Measurements from ENCODE around the gene MITF.

MITF gene

DNA sequence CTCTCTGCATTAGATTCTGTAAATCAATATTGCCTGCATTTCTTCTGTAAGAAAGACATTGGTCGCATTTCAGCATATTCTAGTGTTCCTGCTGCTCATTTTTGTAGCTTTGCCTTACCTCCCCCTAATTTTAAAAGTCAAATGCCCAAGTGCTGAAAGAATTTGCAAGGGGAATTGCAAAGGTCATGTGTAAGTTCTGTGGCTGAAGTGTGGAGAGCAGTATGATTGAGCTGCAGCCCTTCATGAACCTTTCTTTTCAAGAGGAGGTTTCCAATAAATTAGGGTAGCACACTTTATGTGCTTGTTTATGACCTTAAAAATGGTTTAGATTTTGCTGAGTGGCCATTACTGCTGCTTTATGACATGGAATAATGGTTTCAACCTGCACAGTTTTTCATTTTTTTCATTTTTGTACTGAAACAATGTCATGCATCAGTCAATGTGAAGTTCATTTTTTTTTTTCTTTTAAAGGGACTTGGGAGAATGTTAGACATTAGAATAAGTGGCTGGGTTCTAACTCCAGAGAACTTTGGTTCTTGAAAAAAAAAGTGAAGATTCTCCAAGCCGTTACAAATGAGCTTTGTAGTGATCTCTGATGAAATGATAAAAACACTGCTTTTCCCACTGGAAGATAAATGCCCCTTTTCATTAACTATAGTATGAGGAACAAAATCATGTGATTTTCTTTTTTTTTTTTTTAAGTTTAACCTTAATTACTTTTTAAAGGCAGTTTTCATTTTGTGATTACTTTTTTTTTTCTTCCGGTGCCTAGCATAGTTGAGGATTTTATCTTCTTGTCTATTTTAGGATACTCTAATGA, 99.6 kb downstream of the MITF start:
- no peak overlapping the region for H3K27ac Mint-ChIP-seq
- H3K4me1 Mint-ChIP-seq (ENCODE audit: low read depth) = no peaks in the 10 kb centered on the region
- H3K27me3 Mint-ChIP-seq (ENCODE audit: low read depth) = no peaks in the 10 kb centered on the region
- peaks cover 15% of the 10 kb centered on the region for H3K9me3 Mint-ChIP-seq
- no peak overlapping the region for H3K4me3 Mint-ChIP-seq
- H3K36me3 Mint-ChIP-seq (ENCODE audit: low read depth) = no peaks in the 10 kb centered on the region

DNA sequence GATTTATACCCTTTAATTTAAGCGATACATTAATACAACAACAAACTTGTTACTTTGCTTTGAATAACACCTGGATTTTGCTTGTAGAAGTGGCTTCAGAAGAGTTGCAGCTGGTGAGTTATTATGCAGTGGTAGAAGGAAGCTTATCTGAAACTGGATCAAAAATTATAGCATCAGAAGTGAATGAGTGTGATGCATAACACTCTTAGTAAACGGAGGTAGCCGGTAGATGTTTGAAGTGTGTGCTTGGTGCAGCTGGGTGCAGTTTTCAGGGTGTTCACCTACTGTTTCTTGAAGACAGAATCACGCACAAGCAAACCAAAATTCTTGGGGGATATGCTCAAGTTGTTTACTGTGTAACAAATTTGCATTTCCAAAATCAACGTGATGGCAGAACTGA, 103.1 kb downstream of the MITF start:
- no peak overlapping the region for H3K27ac Mint-ChIP-seq
- H3K4me1 Mint-ChIP-seq (ENCODE audit: low read depth) = no peaks in the 10 kb centered on the region
- H3K36me3 Mint-ChIP-seq (ENCODE audit: low read depth) = no peaks in the 10 kb centered on the region
- no peaks in the 10 kb centered on the region for H3K27me3 Mint-ChIP-seq (ENCODE audit: low read depth)
- H3K4me3 Mint-ChIP-seq = no peak overlapping the region
- H3K9me3 Mint-ChIP-seq = no peaks in the 10 kb centered on the region

DNA sequence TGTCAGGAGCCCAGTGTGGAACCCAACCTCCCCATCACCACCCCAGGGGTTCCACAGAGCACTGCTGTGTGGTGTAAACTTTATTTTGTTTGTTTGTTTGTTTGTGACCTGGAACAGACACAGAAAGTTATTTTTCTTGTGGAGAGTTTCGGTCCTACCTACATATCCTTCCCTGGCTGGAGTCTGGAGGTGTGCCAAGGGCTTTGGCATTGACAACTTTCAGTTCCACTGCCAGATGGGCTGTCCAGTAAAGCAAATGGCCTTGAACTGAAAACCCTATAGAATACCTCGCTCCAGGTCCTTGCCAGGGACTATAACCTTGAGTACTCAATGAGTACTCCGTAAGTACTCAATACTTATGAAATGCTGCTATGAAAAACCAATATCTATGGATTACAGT, 103.5 kb downstream of the MITF start:
- Mint-ChIP-seq H3K36me3 (ENCODE audit: low read depth) (no peaks in the 10 kb centered on the region), H3K9me3 (no peaks in the 10 kb centered on the region), H3K4me3 (no peak overlapping the region), H3K27me3 (ENCODE audit: low read depth) (no peaks in the 10 kb centered on the region), H3K4me1 (ENCODE audit: low read depth) (no peaks in the 10 kb centered on the region), H3K27ac (no peak overlapping the region)

DNA sequence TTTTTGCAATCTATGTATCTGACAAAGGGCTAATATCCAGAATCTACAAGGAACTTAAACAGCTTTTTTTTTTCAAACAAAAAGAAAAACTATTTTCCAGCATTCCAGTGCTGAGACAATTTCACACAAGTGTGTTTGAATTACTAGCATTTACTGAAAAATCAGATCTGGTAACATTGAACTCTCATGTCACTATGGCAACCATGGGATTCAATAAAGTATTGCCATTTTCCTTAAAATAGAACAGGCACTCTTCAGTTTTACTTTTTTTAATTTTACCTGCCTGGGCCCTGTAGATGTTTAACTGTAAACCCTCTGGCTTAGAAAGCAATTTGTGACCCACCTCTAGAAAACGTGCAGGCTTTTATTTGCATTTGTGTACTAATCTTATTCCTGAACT, 105.4 kb downstream of the MITF start:
- no peaks in the 10 kb centered on the region for H3K27me3 Mint-ChIP-seq (ENCODE audit: low read depth)
- no peaks in the 10 kb centered on the region for H3K36me3 Mint-ChIP-seq (ENCODE audit: low read depth)
- no peak overlapping the region for H3K27ac Mint-ChIP-seq
- no peaks in the 10 kb centered on the region for H3K9me3 Mint-ChIP-seq
- no peaks in the 10 kb centered on the region for H3K4me1 Mint-ChIP-seq (ENCODE audit: low read depth)
- H3K4me3 Mint-ChIP-seq = no peak overlapping the region

DNA sequence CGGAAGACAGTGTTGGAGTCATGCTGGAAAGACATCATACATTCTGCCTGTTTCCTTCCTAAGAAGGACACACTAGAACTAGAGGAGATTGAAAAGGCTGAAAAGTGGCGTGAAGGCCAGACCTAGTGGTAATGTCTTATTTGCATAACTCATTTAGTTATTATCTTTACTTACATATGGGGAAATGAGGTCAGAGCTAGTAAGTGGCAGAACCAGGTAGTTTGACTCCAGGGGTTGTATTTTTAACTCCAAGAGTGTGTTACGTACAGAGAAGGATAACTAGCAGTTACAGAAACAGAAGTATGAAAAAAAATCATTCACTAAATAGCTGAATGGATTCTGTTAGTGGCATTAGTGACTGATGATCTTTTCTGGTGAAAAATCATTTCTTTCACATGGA, 108.0 kb downstream of the MITF start:
- Mint-ChIP-seq H3K4me3 (no peak overlapping the region), H3K36me3 (ENCODE audit: low read depth) (no peaks in the 10 kb centered on the region), H3K4me1 (ENCODE audit: low read depth) (no peaks in the 10 kb centered on the region), H3K27me3 (ENCODE audit: low read depth) (no peaks in the 10 kb centered on the region), H3K27ac (no peak overlapping the region), H3K9me3 (no peaks in the 10 kb centered on the region)

DNA sequence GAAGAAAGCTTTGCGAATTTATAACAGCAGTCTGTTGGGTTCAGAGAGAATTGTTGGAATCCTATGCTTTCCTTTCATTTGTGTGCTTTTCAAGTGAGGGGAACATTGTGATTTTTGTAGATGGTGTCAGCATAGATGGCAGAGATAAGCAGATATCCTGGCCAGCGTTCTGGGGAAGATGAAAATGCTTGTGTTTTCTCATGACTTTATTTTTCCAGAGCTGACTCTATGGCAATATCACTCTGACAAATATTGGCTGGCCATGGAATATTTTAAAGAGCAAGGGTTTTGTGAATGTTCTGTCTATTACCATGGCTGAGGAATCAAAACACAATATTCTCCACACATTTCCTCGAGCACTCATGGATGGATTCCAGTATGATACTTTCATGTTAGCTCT, 108.8 kb downstream of the MITF start:
- Mint-ChIP-seq H3K27ac (no peak overlapping the region), H3K4me1 (ENCODE audit: low read depth) (no peaks in the 10 kb centered on the region), H3K36me3 (ENCODE audit: low read depth) (no peaks in the 10 kb centered on the region), H3K4me3 (no peak overlapping the region), H3K27me3 (ENCODE audit: low read depth) (no peaks in the 10 kb centered on the region), H3K9me3 (no peaks in the 10 kb centered on the region)

DNA sequence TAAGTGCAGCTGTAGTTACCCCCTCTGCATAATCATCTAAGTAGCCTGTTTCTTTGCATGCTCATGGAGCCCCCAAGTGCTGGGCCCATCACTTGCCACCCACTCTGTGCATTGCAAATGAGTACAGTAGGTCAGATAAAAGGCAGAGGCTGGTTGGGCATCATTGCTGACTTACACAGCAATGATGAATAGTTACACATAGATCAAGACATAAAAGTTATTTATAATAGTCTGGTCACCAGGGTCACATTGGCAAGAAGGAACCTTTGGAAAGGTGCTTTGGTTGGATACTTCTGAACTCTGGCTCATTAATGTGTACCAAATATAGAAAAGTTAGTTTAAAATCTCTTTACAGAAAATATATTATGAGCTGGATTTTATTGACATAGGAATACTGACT, 111.6 kb downstream of the MITF start:
- H3K27me3 Mint-ChIP-seq (ENCODE audit: low read depth) = no peaks in the 10 kb centered on the region
- no peaks in the 10 kb centered on the region for H3K4me1 Mint-ChIP-seq (ENCODE audit: low read depth)
- no peaks in the 10 kb centered on the region for H3K36me3 Mint-ChIP-seq (ENCODE audit: low read depth)
- H3K4me3 Mint-ChIP-seq = no peak overlapping the region
- no peak overlapping the region for H3K27ac Mint-ChIP-seq
- no peaks in the 10 kb centered on the region for H3K9me3 Mint-ChIP-seq

DNA sequence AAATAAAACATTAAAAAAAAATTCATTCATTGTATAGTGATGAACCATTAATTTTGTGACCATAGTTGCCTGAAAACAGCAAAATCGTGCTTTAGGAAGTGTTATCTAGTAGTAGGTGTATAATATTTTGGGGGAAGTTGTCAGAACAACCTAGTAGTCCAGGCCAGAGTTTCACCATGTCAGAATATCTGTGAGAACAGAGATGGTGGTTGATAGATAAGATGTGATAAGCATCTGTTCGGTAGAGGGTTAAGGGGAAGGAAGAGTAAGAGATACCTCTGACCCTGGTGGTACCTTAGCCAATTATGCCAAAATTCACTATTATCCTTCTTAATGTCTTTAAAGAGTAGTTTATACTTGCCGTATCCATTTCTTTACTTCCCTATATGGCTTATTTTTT, 113.8 kb downstream of the MITF start:
- Mint-ChIP-seq H3K36me3 (ENCODE audit: low read depth) (no peaks in the 10 kb centered on the region), H3K4me1 (ENCODE audit: low read depth) (no peaks in the 10 kb centered on the region), H3K27me3 (ENCODE audit: low read depth) (no peaks in the 10 kb centered on the region), H3K4me3 (no peak overlapping the region), H3K27ac (no peak overlapping the region), H3K9me3 (no peaks in the 10 kb centered on the region)

DNA sequence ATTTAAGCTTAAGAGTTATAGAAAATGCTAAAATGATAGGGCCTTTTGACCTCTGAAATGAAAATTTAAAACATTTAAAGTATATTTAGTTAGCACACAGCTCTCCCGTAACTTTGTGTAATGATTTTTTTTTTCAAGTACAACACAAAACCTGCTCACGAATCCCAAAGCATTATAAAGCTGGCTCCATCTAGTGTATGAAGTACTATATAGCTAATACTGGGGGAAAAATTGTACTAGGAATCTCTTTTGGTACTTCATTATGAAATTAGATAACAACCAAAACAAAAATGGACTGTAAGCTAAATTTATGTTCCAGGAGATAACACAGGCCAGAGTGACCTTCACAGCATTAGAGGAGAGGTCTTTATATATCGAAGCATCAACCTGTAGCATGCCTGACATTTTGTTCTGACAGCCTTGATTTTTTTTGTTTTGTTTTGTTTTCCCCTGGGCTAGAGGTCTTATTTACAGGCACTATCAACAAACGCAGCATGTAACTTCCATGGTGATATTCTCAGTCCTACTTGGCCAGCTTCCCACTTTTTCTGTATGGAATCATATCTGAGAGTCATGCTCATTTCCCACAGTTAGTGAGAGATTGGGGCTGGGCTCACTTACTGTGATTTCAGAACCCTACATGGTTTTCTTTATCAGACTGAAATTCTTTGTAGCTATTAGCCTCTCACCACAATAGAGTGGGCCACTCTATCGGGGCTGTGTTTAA, 116.3 kb downstream of the MITF start:
- H3K36me3 Mint-ChIP-seq (ENCODE audit: low read depth) = no peaks in the 10 kb centered on the region

DNA sequence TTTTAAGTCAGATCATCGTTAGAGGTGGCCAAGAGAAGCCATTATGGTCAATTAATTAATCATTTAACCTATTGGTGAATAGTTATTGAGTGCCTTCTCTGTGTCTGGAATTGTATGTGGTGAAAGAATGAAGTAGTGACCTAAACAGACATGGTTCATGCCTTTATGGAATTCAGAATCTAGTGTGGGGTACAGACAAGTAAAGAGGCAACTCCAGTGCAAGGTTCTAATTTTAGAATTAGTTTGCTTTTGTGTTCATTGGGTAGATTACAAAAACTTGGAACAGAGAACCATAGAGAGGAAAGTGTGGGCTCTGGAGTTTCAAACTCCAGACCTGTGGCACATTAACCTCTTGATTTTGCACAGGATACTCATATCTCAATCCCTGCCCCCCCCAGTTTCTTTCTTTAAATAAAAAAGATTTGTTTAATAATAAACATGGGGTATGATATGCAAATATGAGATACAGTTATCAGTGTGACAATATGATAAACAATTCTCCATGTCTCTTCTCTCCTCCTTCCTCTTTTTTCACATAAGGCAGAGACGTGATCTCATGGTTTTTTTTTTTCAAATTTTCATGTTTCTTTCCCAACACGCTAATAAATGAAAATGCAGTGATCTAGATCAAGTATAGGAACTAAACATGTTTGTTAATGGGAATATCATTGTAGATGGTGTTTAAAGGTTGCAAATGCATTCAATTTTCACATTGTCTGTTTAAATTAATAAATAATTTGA, 117.9 kb downstream of the MITF start:
- H3K27me3 Mint-ChIP-seq (ENCODE audit: low read depth) = no peaks in the 10 kb centered on the region
- H3K36me3 Mint-ChIP-seq (ENCODE audit: low read depth) = no peaks in the 10 kb centered on the region
- H3K27ac Mint-ChIP-seq = no peak overlapping the region
- H3K9me3 Mint-ChIP-seq = no peaks in the 10 kb centered on the region
- H3K4me3 Mint-ChIP-seq = no peak overlapping the region
- no peaks in the 10 kb centered on the region for H3K4me1 Mint-ChIP-seq (ENCODE audit: low read depth)

More for the DNA sequence above, 116.3 kb downstream of the MITF start:
- Mint-ChIP-seq H3K4me1 (ENCODE audit: low read depth) (no peaks in the 10 kb centered on the region), H3K27ac (no peak overlapping the region), H3K9me3 (no peaks in the 10 kb centered on the region), H3K4me3 (no peak overlapping the region), H3K27me3 (ENCODE audit: low read depth) (no peaks in the 10 kb centered on the region)

DNA sequence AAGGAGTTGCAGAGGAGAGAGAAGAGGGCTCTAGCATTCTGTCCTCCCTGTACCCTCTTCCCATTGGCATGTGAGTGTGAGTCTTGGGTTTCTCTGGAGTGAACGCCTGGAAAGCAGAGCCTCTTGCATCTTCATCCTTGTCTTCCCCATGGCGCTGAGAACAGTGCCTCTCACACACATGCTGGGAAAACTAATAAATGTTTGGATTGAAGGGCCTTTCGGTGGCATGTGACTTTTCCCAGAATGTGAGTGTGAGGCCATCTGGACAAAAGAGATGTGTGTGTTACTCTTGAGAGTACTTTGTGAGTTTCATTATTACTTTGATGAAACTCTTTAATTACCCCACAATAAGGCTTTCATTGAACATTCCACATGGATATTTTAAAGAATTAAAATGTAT, 122.3 kb downstream of the MITF start:
- Mint-ChIP-seq H3K27ac (no peak overlapping the region), H3K4me3 (no peak overlapping the region), H3K9me3 (no peaks in the 10 kb centered on the region), H3K4me1 (ENCODE audit: low read depth) (no peaks in the 10 kb centered on the region), H3K36me3 (ENCODE audit: low read depth) (no peaks in the 10 kb centered on the region), H3K27me3 (ENCODE audit: low read depth) (no peaks in the 10 kb centered on the region)

DNA sequence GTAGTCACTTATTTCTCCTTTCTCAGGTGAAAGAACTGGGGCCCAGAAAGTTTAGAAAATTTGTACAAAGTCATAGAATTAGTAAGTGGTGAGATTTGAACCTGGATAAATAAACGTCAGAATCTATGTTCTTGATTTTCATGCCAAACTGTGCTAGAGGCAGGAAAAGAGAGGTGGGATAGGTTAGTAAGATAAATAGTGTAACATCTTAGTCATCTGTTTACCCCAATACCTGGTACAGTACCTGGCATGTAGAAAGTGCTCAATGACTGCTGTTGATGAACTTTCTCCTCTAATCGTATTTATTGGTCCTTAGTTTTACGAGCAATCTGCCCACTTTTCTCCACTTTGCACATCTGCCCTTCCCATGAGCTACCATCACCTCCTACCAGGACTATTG, 124.9 kb downstream of the MITF start:
- no peaks in the 10 kb centered on the region for H3K36me3 Mint-ChIP-seq (ENCODE audit: low read depth)
- H3K9me3 Mint-ChIP-seq = no peaks in the 10 kb centered on the region
- H3K27me3 Mint-ChIP-seq (ENCODE audit: low read depth) = no peaks in the 10 kb centered on the region
- no peak overlapping the region for H3K4me3 Mint-ChIP-seq
- no peak overlapping the region for H3K27ac Mint-ChIP-seq
- no peaks in the 10 kb centered on the region for H3K4me1 Mint-ChIP-seq (ENCODE audit: low read depth)

DNA sequence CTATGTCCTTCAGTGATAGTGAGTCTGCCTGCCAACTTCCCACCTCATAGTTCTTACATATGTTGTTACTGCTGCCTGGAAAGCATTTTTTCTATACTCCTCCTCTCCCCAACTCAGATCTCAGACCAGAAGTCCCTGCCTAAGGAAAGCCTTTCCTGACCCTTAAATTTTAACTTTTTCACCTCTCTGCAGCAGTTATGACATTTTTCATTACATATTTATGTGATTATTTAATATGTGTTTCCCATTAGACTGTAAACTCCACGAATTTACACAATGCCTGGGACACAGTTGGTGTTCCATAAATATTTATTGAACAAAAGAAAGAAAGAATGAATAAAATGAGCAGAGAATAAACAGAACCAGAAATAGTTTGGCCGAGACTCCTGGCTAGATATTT, 125.5 kb downstream of the MITF start:
- H3K9me3 Mint-ChIP-seq = no peaks in the 10 kb centered on the region
- no peak overlapping the region for H3K4me3 Mint-ChIP-seq
- H3K27ac Mint-ChIP-seq = no peak overlapping the region
- no peaks in the 10 kb centered on the region for H3K4me1 Mint-ChIP-seq (ENCODE audit: low read depth)
- no peaks in the 10 kb centered on the region for H3K36me3 Mint-ChIP-seq (ENCODE audit: low read depth)
- no peaks in the 10 kb centered on the region for H3K27me3 Mint-ChIP-seq (ENCODE audit: low read depth)

DNA sequence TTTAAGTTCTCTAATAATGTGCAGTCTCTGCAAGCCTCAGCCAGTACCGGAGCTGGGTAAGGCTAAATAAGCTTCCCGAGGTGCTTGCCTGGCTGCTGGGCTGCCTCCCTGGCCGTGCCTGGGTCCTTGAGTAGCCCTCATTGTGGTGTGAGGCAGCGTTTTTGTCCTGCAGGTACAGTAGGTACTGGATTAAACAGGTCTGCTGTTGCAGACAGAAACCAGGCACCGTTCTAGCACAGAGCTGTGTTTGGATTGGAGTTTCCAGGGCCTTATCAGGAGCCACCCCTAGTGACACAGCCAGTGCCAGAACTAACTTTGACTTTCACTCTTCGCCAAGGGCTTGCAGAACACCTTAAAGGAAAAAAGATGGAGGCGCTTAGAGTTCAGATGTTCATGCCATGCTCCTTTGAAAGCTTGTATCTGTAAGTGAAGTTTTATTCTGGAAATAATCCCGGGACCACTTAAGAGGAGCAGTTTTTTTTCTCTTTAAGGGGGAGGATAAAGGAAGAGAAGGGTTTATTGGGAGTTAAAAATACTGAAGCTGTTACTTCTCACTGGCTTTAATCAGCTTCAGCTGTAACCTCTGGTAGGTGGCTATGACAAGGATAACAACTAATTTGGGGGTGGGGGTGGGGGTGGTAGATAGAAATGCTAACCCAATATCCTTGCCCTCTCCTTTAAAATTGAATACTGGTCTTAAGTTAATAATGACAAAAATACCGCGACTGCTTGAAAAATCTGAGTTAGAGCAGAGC, 126.8 kb downstream of the MITF start:
- H3K4me1 Mint-ChIP-seq (ENCODE audit: low read depth) = no peaks in the 10 kb centered on the region
- no peak overlapping the region for H3K4me3 Mint-ChIP-seq
- no peak overlapping the region for H3K27ac Mint-ChIP-seq
- no peaks in the 10 kb centered on the region for H3K36me3 Mint-ChIP-seq (ENCODE audit: low read depth)
- H3K9me3 Mint-ChIP-seq = no peaks in the 10 kb centered on the region
- H3K27me3 Mint-ChIP-seq (ENCODE audit: low read depth) = no peaks in the 10 kb centered on the region
